ENCODE measurements around the gene SLC7A10. TPM values are rescaled to one million over a fixed set of nuclear protein-coding genes. Genes with fewer than 3 reads are reported as not detected.

SLC7A10 gene
- total RNA-seq, 4 donors from 2014 or later: not detected

GRCh38 chr19:33234736-33235135 is 9.1 kb upstream of the SLC7A10 start:
- Histone ChIP-seq H3K36me3 (no peaks in the 10 kb centered on the region), H3K9me3 (no peaks in the 10 kb centered on the region), H3K4me1 (peaks cover 0 to 5% (median 0%) of the 10 kb centered on the region in 3 donors), H3K27me3 (peaks cover 0 to 44% (median 0%) of the 10 kb centered on the region in 4 donors), H3K4me3 (no peak overlapping the region), H3K27ac (no peak overlapping the region)
- TF ChIP-seq, protein P1, sequence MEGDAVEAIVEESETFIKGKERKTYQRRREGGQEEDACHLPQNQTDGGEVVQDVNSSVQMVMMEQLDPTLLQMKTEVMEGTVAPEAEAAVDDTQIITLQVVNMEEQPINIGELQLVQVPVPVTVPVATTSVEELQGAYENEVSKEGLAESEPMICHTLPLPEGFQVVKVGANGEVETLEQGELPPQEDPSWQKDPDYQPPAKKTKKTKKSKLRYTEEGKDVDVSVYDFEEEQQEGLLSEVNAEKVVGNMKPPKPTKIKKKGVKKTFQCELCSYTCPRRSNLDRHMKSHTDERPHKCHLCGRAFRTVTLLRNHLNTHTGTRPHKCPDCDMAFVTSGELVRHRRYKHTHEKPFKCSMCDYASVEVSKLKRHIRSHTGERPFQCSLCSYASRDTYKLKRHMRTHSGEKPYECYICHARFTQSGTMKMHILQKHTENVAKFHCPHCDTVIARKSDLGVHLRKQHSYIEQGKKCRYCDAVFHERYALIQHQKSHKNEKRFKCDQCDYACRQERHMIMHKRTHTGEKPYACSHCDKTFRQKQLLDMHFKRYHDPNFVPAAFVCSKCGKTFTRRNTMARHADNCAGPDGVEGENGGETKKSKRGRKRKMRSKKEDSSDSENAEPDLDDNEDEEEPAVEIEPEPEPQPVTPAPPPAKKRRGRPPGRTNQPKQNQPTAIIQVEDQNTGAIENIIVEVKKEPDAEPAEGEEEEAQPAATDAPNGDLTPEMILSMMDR (IDR thresholded peaks at IDR 0.05): no peak
- TF ChIP-seq POLR2A (IDR thresholded peaks at IDR 0.05): no peak
- intact Hi-C loops (cut with DNase I): loop anchor here (2.0 kb wide), 1 partner anchor 172 kb away; no protein-coding TSS in a partner anchor
- no peak for DNase-seq
- 61 to 63% methylated on average over 2 to 3 of the region's 9 CpGs for WGBS, 2 donors

- H3K4me1 ChIP-seq: peaks cover 0 to 5% (median 0%) of the 10 kb centered on the region in 3 donors
- no peak overlapping the region for H3K4me3 ChIP-seq
- no peaks in the 10 kb centered on the region for H3K36me3 ChIP-seq
- TF ChIP-seq, protein P1 (IDR thresholded peaks at IDR 0.05): no peak
- TF ChIP-seq POLR2A (IDR thresholded peaks at IDR 0.05): no peak
- H3K9me3 ChIP-seq: peaks cover 0 to 3% (median 0%) of the 10 kb centered on the region in 3 donors
- no peak for DNase-seq
- intact Hi-C loops (cut with DNase I): loop anchor here (2.0 kb wide), 1 partner anchor 173 kb away; no protein-coding TSS in a partner anchor
- 51 to 95% methylated on average over 3 to 7 of the region's 8 CpGs for WGBS, 2 donors
- no peak overlapping the region for H3K27ac ChIP-seq
- H3K27me3 ChIP-seq: peaks cover 0 to 49% (median 0%) of the 10 kb centered on the region in 4 donors
These were observed 8.4 kb upstream of the SLC7A10 start for GRCh38 chr19:33234092-33234491.

- no peak for TF ChIP-seq POLR2A (IDR thresholded peaks at IDR 0.05)
- TF ChIP-seq, protein P1 (IDR thresholded peaks at IDR 0.05): no peak
- H3K27me3 ChIP-seq: peaks cover 0 to 57% (median 0%) of the 10 kb centered on the region in 4 donors
- peaks cover 0 to 5% (median 0%) of the 10 kb centered on the region in 3 donors for H3K4me1 ChIP-seq
- DNase-seq: no peak
- intact Hi-C loops (cut with DNase I): no loop called here
- WGBS, 2 donors: 86 to 89% methylated on average over 9 of the region's 9 CpGs
- no peaks in the 10 kb centered on the region for H3K36me3 ChIP-seq
- H3K27ac ChIP-seq: no peak overlapping the region
- H3K4me3 ChIP-seq: no peak overlapping the region
- H3K9me3 ChIP-seq: peaks cover 0 to 11% (median 8%) of the 10 kb centered on the region in 3 donors
These were observed 7.6 kb upstream of the SLC7A10 start for GRCh38 chr19:33233056-33233873.

- H3K4me1 ChIP-seq: peaks cover 0 to 5% (median 0%) of the 10 kb centered on the region in 3 donors
- TF ChIP-seq POLR2A (IDR thresholded peaks at IDR 0.05): no peak
- TF ChIP-seq, protein P1 (IDR thresholded peaks at IDR 0.05): no peak
- H3K36me3 ChIP-seq: no peaks in the 10 kb centered on the region
- DNase-seq: no peak
- H3K9me3 ChIP-seq: peaks cover 0 to 17% (median 14%) of the 10 kb centered on the region in 3 donors
- intact Hi-C loops (cut with DNase I): no loop called here
- H3K27me3 ChIP-seq: peaks cover 0 to 63% (median 2%) of the 10 kb centered on the region in 4 donors
- H3K27ac ChIP-seq: no peak overlapping the region
- H3K4me3 ChIP-seq: no peak overlapping the region
- 59 to 94% methylated on average over 3 to 9 of the region's 12 CpGs for WGBS, 2 donors
These were observed 7.0 kb upstream of the SLC7A10 start for GRCh38 chr19:33232656-33233055.

- intact Hi-C loops (cut with DNase I): no loop called here
- no peak for DNase-seq
- peaks cover 0 to 26% (median 21%) of the 10 kb centered on the region in 3 donors for H3K9me3 ChIP-seq
- H3K4me1 ChIP-seq: peaks cover 0 to 14% (median 8%) of the 10 kb centered on the region in 3 donors
- no peaks in the 10 kb centered on the region for H3K36me3 ChIP-seq
- 44 to 64% methylated on average over 5 of the region's 5 CpGs for WGBS, 2 donors
- no peak overlapping the region for H3K4me3 ChIP-seq
- H3K27me3 ChIP-seq: peaks cover 0 to 75% (median 14%) of the 10 kb centered on the region in 4 donors
- no peak for TF ChIP-seq POLR2A (IDR thresholded peaks at IDR 0.05)
- TF ChIP-seq, protein P1 (IDR thresholded peaks at IDR 0.05): no peak
- no peak overlapping the region for H3K27ac ChIP-seq
These were observed 5.9 kb upstream of the SLC7A10 start for GRCh38 chr19:33231511-33231910.

Data from esophagus squamous epithelium (tissue), 5 donors.